Measurements from ENCODE around the gene DCTPP1.
A peak's percentile ranks its signal among the peaks of the same experiment; 100 is the strongest.

The DCTPP1 gene

DNA sequence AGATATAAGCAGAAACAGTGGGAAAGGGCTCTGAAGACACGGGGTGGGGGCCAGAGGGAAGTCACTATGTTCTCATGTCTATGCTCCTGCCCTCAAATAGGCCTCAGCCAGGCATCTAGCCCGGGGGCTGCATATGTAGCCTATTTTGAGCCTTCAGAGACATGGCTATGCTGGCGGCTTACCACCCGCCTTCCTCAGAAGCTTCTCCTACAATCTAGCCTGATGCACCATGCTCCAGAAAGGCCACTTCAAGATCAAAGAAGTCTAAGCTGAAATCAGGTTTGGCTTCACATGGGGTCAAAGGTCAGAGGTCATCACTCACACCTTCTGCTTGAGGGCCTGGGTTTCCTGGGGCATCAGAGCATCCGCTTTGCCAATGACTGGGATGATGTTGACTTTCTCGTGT is 49.0 kb downstream of the DCTPP1 start:
- no peak for DNase-seq

GRCh38 chr16:30380072-30380802 is 49.6 kb downstream of the DCTPP1 start:
- DNase-seq, result no peak

DNA sequence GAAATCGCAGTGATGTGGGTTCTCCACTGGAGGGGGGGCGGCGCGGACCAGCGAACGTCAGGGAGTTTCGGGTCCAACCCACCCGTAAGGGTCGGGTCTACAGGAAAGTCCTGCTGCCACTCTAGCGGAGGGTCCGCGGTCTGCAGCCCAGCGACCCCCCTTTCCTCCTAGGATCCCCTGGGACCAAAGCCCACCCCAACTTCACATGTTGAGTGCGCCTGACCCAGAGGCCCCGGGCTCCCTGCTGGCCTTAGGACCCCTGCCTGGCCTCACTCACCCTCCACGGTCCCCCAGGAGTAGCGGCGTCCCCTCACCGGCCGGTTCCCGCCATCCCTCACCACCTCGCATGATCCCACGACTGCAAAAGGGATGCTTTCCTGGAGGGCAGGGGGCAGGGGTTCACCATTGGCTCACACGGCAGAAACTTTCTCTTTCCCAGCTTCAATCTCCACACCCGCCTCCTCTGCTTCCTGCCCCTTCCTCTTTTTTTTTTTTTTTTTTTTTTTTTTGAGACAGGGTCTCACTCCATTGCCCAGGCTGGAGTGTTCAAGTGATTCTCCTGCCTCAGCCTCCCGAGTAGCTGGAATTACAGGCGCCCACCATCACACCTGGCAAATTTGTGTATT is 50.6 kb downstream of the DCTPP1 start:
- DNase-seq, result no peak

DNA sequence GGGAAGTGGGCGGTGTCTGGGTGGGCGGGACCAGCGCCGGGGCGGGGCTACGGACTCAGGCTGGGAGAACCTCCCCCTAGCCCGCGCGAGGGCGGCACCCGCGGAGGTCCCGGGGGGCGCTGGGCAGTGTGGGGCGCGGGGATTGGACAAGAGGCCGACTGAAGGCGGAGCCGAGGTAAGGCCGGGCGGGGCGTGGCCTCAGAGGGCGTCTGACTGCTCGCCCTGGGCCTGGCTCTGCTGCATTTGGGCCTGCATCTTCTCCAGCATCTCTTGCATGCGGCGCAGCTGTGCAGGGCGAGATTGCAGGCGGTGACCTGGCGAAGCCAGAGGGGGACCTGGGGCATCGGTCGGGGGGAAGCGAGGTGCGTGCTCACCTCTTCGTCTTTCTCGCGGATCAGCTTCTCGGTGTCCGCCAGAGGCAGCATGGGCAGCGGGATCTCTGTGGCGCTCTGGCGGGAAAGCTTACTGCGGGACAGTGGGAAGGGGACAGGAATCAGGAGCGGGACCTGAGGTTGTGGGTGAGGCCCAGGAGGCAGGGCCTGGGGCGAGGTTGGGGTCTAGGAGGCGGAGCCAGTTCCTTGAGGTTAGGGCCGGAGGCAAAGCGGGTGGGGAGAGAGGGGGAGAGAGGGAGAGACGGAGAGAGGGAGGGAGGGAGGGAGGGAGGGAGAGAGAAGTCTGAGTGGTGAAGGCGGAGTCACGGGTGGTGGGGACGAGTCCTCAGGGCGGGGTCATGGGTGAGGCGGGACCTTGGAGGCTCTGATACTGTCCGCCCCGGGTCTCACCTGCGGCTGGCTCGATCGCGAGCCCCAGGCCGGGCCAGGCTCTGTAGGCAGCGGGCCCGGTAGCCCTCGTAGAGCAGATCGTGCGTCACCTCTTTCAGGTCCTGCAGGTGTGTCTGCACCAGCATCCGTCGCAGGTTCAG is 51.3 kb downstream of the DCTPP1 start:
- DNase-seq, result peak; percentile 99

DNA sequence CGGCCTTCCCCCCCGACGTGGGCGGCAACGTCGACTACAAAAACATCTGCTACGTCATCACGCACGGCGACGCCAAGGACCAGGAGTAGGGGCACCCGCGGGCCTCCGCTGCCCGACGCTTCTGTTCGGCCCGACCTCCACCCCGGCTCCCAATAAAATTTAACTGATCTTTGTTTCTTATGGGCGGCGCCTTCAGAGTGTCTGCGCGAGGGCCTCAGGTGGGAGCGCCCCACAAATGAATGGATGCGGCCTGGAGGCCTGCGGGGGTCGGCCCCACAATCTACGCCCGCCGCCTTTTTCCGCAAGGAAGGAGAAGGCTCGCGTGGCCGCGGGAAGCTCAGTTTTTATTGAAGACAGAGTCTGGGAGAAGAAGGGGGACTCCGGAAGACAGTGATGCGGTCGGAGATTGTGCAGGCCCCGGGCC is 52.0 kb downstream of the DCTPP1 start:
- DNase-seq, result peak; percentile 65

DNA sequence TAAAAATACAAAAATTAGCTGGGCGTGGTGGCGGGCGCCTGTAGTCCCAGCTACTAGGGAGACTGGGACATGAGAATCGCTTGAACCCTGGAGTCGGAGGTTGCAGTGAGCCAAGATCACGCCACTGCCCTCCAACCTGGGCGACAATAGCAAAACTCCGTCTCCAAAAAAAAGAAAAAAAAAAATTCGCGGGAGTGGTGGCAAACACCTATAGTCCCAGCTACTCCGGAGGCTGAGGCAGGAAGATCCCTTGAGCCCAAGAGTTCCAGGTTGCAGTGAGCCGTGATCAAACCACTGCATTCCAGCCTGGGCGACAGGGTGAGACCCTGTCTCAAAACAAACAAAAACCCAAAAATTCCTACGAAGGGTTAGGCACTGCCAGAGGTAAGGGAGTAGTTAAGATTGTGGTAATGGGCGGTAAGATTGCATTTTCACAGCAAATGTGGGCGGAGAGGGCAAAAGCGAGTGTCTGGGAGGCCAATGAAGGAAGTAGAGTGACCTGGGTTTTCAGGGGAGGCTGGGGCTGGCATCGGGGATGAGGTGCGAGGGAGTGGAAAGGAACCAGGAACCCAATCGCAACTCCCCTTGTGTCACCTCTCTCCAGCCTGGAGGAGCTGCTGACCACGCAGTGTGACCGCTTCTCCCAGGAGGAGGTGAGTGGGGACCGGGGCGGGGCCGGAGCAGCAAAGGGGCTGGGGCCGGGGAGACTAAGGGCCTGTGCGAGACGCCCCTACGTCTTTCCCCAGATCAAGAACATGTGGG is 52.6 kb downstream of the DCTPP1 start:
- no peak for DNase-seq

DNA sequence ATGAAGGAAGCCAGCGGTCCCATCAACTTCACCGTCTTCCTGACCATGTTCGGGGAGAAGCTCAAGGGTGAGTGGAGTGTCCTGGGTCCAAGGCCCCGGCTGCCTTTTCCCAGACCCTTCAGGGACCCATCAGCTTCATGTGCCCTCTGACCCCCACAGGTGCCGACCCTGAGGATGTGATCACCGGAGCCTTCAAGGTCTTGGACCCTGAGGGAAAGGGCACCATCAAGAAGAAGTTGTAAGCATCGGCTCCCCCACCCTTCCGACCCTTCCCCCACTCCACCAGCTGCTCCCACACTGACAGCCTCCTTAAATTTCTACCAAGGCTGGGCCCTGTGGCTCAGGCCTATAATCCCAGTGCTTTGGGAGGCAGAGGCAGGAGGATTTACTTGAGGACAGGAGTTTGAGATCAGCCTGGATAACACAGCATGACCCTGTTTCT is 53.3 kb downstream of the DCTPP1 start:
- DNase-seq, result no peak

- DNase-seq, result no peak
Observed at GRCh38 chr16:30375864-30376263, 54.0 kb downstream of the DCTPP1 start.

- DNase-seq, result no peak
Observed at GRCh38 chr16:30374538-30374937, 55.3 kb downstream of the DCTPP1 start, which contains the start of gene MYL11. Gene MYL11, plus strand, starts transcription at chr16:30374802. Its CDS starts 56 bp downstream, at chr16:30374858.

Measured in activated gamma-delta T cell (primary cell).